T1000 (cell line): ENCODE measurements around the gene CNPY3.
A peak's percentile ranks its signal among the peaks of the same experiment; 100 is the strongest.

Experiments
- DNase-seq: peaks from one replicate; lab custom pipeline; 2025; ENCODE audit warnings: mixed read lengths; lab: John Stamatoyannopoulos, UW

Gene CNPY3

DNA sequence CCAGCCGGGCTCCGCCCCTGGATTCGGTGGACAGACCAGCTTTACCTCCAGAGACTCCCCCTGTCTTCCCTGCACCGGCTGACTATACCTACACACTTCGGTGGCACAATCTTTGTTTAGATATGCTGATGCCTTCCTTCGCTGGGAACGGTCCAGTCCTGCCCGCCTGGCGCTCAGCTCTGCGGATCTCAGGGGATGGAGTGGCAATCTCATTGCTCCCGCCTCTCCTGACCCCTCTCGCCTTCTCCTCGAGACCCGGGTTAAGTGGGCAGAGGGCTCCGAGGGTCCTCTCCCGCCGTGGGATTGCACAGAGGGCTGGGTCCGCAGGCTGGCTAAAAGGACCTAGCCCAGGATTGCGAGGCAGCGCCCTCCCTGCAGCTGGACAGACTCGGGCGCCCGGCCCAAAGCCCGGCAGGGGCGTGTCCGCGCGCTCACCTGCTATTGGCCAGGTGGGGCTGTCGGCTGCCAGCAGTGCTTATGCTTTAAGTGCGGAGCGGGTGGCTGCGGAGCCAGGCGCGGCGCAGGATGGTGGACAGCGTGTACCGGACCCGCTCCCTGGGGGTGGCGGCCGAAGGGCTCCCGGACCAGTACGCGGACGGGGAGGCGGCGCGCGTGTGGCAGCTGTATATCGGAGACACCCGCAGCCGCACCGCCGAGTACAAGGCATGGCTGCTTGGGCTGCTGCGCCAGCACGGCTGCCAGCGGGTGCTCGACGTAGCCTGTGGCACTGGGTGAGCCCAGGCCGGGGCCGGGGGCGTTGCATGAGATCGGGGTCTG, 31.2 kb downstream of the CNPY3 start, which contains the start of gene GNMT:
Gene GNMT (plus strand): TSS at position 512 of the 777 bp plus-strand sequence. CDS start 14 bp downstream, at position 526.
- no peak for DNase-seq

DNA sequence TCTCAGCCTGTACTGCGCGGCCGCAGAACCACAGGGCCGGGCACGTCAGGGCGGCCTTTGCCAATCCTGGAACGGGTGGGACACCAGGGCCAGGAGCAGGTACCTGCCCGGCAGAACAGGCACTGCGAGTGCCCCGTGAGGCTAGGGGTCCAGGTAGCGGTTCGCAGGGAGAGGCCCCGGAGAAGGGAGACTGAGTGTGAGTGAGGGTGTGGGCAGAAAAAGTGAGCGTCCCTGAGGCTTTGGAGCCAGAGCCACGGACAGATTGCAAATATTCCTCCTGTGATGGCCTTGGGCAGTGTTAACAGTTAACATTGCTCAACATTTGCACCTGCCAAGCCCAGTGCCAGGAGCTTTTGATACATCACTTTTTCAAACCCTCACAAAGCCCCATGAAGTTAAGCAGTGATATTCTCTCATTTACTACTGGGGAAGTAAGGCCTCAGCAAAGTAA, 31.8 kb downstream of the CNPY3 start:
- DNase-seq = no peak

DNA sequence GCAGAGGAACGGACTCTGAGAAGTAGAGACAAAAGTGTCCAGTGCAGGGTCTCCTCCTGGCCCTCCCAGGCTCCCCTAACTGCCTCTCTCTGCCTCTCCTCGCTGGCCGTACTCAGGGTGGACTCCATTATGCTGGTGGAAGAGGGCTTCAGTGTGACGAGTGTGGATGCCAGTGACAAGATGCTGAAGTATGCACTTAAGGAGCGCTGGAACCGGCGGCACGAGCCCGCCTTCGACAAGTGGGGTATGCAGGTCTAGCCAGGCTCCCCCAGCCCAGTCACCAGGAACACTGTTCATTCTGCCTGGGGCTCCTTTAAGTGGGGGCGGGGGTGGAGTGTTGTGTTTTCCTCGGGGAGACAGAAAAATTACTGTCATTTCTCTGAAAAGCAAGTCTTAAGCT, 32.8 kb downstream of the CNPY3 start:
- no peak for DNase-seq

DNA sequence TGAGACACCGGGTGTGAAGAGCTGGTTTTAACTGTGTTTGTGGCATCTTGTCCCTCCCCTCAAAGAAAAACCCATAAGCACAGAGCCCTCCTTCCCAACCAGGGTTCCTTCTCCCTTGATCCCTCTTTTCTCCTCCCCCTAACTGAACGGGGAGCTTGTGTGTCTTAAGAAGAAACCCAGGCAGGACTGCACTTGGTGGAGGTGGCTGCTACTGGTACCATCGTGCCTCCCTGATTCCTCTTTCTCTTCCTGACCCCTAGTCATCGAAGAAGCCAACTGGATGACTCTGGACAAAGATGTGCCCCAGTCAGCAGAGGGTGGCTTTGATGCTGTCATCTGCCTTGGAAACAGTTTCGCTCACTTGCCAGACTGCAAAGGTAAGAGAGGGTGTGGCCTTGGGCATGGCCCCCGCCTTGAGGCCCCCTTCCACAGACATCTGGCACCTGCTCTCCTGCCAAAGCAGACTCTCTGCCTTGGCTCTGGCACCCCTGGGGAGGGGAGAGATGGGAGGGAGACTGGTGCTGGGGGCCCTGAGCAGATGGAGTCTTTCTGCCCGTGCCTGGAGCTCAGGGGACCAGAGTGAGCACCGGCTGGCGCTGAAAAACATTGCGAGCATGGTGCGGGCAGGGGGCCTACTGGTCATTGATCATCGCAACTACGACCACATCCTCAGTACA, 33.4 kb downstream of the CNPY3 start:
- no peak for DNase-seq

DNA sequence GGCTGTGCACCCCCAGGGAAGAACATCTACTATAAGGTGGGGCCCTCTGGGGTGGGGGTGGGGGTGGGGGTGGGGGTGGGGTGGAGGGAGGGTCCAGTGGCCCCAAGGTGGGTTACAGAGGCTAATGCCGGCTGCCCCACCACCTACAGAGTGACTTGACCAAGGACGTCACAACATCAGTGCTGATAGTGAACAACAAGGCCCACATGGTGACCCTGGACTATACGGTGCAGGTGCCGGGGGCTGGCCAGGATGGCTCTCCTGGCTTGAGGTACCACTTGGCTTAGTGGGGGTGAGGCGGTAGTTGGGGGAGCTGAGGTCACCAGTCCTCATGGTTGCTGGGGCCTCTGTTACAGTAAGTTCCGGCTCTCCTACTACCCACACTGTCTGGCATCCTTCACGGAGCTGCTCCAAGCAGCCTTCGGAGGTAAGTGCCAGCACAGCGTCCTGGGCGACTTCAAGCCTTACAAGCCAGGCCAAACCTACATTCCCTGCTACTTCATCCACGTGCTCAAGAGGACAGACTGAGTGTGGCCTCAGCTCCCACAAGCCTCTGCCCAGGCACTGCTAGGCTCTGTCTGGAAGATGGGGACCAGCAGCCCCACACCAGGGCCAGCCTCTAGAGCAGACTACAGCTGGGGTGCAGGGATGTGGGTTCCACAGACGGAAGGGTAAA, 34.0 kb downstream of the CNPY3 start:
- no peak for DNase-seq

DNA sequence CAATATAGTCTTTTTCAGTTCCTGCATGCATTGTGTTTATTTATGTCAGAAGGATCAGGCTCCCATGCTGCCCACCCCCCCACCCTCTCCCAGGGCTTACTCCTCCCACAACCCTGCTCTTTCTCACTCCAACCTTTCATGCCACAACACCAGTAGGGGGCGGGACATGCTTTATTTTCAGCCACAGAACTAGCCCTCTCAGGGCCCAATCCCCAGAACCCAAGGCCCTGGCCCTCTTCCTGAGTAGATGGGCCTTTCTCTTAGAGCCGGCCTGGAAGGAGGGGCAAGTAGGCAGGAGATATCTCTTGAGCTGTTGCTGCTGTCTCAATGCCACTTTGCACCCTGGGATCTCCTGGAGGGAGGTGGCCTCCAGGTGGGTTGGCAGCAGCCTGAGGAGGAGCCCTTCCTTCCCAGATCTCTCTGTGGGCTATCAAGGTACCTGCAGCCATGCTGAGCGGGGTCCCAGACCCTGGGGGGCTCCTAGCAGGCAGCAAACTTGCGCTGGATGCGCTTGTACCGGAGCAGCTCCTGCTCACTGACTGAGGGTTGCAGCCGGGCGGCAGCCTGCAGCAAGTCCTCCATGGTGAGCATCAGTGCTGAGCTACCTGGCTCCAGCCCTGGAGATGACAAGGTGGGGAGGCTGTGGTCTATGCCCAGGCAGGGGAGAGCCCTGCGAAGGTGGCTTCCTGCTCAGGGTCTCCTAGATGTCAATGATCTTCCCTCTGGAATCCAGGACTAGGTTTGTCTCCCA, 34.8 kb downstream of the CNPY3 start:
- no peak for DNase-seq

DNA sequence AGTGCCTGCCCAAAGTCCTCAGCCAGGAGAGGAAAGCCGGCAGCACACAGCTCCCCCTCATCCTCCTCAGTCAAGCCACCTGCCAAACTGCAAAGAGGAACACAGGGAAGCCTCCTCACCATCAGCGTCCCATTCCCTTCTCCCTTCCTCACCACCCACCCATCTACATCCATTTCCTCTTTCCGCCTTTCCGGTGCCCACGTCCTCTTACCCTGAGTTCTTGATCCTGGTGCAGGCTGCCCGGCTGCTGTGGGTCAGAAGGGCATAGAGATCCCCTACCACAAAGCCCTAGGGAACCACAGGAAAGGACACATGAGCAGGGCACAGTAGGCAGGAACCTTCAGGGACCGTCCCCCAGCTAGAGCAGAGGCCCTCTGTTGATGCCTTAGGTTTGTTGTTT, 37.3 kb downstream of the CNPY3 start:
- DNase-seq = no peak

DNA sequence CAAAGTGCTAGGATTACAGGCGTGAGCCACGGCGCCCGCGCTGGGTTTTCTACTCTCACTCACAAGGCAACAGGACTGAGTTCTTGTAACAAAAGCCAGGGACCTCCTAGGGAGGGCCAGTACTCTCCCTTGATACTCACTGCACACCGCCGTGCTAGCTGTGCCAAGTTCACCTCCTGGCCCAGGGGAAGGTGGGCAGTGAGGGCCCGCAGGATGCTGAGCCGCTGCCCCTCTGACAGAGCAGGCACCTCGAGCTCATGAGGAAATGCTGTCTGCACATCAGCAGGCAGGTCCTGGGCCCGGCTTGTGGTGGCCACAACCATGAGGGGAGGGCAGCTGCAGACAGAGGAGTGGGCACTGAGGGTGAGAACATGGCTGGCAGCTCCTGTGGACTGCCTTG, 37.9 kb downstream of the CNPY3 start:
- DNase-seq = no peak

DNA sequence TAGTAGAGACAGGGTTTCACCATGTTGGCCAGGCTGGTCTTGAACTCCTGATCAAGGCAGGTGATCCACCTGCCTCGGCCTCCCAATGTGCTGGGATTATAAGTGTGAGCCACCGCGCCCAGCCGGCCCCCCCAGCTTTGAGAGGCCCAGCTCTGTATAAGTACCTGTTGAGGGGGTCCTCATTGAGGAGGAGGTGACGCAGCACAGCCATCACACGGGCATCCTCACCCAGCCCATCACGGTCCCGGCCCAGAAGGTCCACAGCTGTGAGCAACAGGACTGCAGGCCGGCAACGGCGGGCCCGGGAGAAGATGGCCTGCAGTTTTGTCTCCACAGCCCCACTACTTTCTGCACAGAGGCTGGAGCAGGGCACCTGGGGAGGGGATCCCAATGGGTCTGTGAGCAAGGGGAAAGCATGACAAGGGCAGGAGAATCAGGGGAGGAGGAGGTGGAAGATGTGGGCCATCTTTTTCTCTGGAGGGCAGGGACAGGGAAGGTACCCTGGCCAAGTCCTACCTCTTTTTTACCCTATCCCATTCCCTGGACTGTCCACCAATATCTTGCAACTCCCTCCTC, 38.9 kb downstream of the CNPY3 start:
- DNase-seq = no peak

DNA sequence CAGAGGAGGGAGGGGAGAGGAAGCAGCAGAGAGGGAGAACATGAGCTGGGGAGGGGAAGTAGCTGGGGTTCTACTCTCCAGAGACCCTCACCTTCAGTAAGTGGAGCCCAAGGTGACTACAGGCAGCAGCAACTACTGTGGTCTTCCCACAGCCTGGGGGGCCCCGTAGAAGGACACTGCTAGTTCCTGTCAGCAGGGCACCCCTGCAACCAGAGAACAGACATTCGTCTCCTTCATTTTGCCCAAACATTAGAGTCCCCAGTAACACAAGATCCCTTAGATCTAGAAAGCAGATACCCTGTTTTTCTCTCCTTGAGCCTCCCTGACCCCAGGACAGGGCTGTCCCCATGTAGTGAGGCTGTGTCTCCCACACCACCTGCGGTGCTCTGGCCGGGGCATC, 39.5 kb downstream of the CNPY3 start:
- no peak for DNase-seq

DNA sequence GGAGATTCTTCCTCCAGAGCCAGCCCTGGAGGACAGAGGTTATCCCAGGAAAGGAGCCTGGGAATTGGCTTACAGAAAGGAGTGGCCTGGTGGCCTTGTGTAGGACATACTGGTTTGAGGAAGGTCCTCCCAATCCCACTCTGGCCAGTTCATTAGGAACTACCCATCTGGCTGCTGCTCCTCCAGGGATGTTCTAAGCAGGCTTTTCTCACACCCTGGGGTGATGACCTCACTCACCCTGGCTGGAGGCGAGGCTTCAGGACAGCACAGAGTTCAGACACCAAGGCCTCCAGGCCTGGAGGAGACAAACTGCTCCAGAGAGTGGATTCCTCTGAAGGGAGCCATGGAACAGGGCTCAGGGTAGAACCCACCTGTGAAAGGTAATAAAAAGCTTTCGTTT, 40.2 kb downstream of the CNPY3 start:
- DNase-seq = no peak

DNA sequence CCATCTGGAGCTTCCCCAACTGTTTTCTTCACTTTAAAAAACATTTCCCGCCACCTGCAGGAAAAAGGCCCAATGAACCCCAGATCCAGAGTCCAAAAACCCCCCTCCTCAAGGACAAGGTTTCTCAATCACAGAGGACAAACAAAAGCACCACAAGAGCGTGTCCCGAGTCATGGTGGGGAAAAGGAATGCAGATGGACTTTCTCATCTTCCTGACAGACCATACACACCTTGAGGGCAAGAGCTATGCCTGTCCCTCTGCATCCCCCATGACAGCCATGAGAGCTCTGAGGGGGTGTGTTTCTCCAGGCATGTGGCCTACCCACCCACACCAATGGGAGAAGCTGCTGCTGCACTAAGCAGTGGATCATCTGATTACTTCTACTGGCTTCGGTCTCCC, 40.7 kb downstream of the CNPY3 start:
- DNase-seq = no peak

DNA sequence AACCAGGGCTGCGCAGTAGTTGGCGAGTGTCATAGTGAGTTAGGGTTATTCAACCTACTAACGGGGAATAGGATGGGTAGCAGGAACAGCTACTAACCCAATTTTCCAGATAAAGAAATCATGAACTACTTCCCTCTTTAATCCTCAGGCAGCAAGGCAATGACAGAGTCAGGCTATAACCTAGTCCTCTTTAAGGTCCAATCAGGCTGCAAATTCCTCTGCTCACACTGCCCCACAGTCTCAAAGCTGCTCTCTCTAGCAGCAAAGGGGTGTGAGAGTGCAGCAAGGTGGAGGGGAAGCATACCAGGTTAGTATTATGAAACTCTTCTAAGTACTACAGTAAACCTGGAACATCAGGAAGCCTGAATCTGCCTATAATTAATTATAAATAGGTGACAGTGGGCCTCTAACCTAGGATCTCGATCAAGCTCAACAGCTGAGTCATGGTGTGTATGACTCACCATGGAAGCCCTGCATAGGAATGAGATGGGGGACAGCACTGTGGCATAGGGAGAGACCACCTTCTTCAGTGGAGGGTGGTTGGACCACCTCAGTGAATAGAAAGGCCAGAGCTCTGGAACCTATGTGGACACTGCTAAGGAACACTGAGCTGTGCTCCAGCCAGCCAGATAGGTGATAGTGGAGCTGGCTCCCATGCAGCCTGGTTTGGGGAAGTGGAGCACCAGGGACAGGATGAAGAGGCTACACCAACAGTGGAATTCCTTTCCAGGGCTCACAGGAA, 41.8 kb downstream of the CNPY3 start:
- DNase-seq = no peak

DNA sequence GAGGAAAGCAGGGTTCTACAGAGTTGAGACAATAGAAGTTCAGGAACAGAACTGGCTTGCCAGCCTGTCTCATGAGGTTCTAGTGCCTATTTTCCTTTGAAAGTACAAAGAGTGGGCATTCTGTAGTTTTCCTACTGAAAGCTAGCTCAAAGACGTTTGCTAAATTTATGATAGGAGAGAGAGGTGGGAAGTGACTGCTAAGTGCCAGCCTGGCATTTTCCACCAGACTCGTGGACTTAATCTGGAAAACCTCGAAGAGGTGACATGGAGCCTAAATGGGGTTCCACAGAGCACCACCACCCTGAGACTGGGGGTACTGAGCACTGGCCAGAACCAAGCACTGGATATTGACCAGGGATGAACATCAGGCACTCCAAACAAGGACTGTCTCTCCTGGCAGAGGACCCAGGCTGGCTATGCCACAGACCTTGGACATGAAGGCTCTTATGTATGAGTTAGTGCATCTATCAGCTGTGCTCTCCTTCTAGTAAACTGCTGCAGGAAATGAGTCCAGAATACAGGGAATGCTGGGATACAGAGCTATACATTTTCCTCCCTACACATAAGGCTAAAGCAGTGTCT, 42.6 kb downstream of the CNPY3 start:
- no peak for DNase-seq

DNA sequence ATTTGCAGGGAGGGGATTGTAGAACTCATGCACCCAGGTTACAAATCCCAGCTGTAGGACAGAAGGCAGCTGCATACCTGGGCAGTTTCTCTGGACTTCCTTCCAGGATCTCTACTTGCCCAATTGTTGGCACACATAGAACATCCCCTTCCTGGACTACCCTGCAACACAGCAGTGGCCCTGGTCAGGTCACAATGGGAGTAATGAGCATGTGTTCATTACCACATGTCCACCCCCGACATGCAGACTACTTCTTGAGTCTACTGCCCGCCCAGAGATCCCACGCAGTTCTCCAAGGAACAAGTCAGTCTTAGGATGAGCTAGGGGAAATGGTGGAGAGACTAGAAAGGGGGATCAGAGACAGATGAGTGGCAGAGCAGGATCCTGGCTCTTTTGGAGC, 44.6 kb downstream of the CNPY3 start:
- DNase-seq = no peak

DNA sequence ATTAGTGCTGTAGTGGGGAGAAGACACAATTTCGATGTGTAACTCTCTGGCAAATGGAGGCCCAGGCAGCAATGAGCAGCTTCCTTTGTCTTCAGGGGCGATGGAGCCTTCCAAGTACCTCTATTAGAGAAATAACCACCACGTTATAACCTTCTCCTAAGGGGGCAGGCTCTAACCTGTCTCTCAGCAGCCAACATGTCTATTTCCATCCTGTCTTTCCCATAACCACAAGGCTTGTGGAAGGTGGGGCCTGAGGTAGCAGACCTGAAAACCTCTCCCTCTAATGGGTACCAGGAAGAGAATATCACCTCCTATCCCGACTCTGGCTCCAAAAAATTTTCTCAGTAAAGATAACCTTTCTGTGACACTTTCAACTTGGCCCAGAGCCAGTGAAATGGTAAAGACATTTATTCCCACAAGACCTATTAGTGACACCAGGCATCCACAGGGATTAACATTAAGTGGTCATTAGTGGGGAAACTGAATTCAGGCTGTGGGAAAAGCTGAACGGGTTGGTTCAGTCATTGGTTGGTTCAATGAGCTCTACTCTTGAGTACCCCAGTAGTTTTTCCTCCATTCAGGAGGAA, 45.7 kb downstream of the CNPY3 start:
- no peak for DNase-seq

DNA sequence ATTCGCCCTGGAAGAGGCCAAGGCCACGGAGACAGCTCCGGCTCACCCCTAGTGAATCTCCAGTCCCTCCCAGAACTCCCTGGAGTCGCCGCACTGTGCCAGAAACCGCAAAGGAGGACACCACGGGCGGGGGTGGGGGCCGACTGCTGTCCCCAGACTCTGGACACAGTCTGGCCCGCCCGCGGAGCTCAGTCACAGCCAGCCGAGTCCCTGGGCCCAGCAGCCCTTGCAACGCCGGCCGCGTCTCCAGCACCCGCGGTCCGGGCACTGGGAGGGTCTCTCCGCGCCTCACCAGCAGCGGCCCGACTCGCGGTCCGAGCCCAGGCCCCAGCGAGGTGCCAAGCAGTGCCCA, 49.2 kb downstream of the CNPY3 start:
- DNase-seq = peak; percentile 26

DNA sequence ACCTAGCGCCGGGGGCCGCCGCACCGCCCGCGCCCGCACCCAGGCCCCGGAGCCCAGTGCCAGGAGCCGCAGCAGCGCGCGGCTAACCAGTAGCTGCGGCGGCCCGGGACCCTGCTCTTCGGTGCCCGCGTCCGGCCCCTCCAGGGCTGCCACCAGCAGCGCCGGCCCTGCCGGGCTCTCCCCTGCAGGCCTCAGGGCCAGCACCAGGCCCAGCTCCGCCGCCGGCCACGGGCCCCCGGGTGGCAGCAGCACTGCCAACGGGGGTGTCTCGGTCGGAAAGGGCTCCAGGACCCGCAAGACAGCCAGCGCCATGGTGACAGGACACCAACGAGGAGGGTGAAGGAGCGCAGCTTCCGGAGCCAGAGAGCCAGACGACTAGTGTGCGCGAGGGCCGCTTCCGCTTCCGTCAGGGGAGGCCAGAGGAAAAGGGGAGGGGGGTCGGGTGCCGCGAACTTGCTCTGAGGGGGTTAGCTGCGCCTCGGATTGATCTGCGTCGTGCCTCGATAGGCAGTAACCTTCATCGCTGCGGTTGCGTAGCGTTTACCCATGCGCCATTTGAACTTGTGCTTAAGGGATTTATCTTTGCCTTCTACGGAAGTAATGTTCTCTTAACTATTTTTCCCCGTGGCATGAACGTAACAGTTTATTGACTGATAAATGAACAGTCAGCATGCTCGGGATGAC, 49.7 kb downstream of the CNPY3 start, which contains the start of gene PEX6:
Gene PEX6 (minus strand): TSS at position 343 of the 684 bp plus-strand sequence. CDS start 31 bp downstream, at position 312.
- peak; percentile 69 for DNase-seq

DNA sequence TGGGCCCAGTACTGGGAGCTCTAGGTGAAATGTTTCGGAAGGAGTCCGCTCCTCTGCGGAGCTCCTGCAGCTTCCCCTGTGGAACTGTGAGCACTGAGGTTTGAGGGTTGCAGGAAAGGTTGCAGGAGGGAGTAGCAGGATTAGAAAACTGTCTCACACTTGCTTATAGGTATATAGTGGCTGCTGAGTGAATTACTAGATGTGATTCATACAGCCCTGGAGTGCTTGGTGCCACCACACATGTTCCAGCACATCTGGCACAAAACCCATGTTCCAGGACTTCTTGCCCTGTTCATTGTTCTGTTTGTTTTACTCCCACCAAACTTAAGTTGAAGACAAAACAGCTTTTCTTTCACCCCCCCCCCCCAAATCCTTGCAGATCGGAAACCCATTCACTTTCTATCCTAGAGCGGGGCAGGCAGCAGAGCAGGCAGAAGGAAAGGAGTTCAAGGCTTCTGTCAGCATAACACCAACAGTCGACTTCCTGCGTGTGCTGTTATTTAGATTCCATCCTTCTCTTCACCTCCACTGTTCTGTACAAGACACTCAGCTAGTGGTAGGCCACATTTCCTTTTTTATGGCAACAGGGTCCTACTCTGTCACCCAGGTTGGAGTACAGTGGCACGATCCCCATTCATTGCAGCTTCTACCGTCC, 50.4 kb downstream of the CNPY3 start:
- no peak for DNase-seq
